Fibroblast of lung (primary cell): ENCODE results near the gene LIG1.

Experiments
- CTCF ChIP-seq, 2 donors: IDR thresholded peaks in 1 of 2; conservative IDR thresholded peaks in 1 of 2; 1 replicate in 1 of 2; 2 replicates in 1 of 2; pipeline ENCODE4 v1.5.1; 2011 to 2012; ENCODE audit warnings: low read length in 2 of 2, control low read depth in 1 of 2, inconsistent platforms in 1 of 2, low read depth in 1 of 2, mild to moderate bottlenecking in 1 of 2
- EZH2 ChIP-seq: IDR thresholded peaks from 2 replicates; pipeline ENCODE4 v1.5.1; 2012; ENCODE audit warnings: low read length, control low read depth, mild to moderate bottlenecking; ENCODE audit errors: missing control alignments

- no peak for TF ChIP-seq EZH2
- no peak for TF ChIP-seq CTCF (conservative IDR thresholded peaks at IDR 0.05 in 1 of 2, IDR thresholded peaks at IDR 0.05 in 1 of 2; ENCODE audit: low read depth in 1 of 2, low read length in 2 of 2)
These were observed 21.6 kb downstream of the LIG1 start for GRCh38 chr19:48148576-48148975.
